GM18951 (cell line): ENCODE measurements around the gene RAD1.

Experiments
- POLR2A ChIP-seq: IDR thresholded peaks from 4 replicates; pipeline ENCODE4 v1.6.1; 2011; ENCODE audit warnings: mild to moderate bottlenecking; ENCODE audit not compliant: insufficient read length, insufficient read depth; ENCODE audit errors: extremely low read depth
- in situ Hi-C: fragments of 300-500 bp; cut with MboI; formaldehyde crosslinking; loops from one replicate; pipeline ENCODE4 v1.12.0; 2022; ENCODE audit warnings: low sequenced_read_pairs, mixed read lengths, inconsistent platforms; ENCODE audit not compliant: unreplicated experiment

RAD1 gene

GRCh38 chr5:34869256-34869655, 46.0 kb downstream of the RAD1 start:
- TF ChIP-seq POLR2A = no peak
- in situ Hi-C loops = no loop called here

GRCh38 chr5:34868791-34869190, 46.5 kb downstream of the RAD1 start:
- in situ Hi-C loops = no loop called here
- no peak for TF ChIP-seq POLR2A

DNA sequence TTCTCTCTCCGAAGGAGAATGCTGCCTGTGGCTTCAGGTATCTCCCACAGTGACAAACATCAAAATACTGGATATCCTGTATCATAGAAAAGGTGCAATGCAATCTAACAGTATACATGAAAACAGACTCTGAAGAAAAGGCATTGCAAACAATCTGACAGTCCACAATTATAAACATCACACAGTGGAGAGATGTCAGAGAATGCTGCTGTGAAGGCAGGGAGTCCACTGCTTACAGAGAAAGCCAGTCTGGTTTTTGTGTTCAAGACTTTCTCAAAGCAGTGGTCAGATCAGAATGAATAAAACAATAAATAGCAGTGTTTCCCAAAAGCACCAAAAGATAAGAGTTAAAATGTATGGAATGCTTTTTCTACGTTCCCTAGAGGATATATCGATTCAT, 47.6 kb downstream of the RAD1 start:
- TF ChIP-seq POLR2A = no peak
- in situ Hi-C loops = no loop called here

- in situ Hi-C loops = no loop called here
- TF ChIP-seq POLR2A = no peak
These were observed 48.3 kb downstream of the RAD1 start for GRCh38 chr5:34866989-34867471.

GRCh38 chr5:34865091-34865490, 50.2 kb downstream of the RAD1 start:
- in situ Hi-C loops = no loop called here
- no peak for TF ChIP-seq POLR2A

GRCh38 chr5:34863946-34864345, 51.4 kb downstream of the RAD1 start:
- in situ Hi-C loops = no loop called here
- no peak for TF ChIP-seq POLR2A

DNA sequence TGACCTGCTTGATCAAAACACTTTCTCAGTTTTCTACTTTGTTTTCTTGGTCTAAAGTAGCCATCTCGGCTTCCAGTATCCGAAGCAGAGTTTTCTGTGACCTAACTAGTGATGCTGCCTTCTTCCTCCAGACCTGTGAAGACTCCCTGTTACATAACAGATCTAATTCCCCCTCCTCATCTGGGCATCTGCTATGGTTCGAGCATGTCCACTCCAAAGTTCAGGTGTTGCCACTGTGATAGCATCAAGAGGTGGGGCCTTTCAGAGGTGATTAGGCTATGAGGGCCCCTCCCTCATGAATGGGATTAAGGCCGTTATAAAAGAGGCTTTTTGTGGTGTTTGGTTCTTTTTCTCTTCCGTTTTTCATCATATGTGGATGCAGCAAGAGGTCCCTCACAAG, 56.1 kb downstream of the RAD1 start:
- in situ Hi-C loops = no loop called here
- TF ChIP-seq POLR2A = no peak

GRCh38 chr5:34858790-34859189, 56.5 kb downstream of the RAD1 start:
- no peak for TF ChIP-seq POLR2A
- in situ Hi-C loops = no loop called here

GRCh38 chr5:34857894-34858293, 57.4 kb downstream of the RAD1 start:
- in situ Hi-C loops = no loop called here
- no peak for TF ChIP-seq POLR2A

- no peak for TF ChIP-seq POLR2A
These were observed 58.1 kb downstream of the RAD1 start for GRCh38 chr5:34857161-34857560.

More at GRCh38 chr5:34857161-34857560, 58.1 kb downstream of the RAD1 start:
- in situ Hi-C loops = no loop called here
